Mucosa of descending colon (tissue), 3 donors: ENCODE results near the gene LRRK1. TPM values are rescaled to one million over a fixed set of nuclear protein-coding genes. Genes with fewer than 3 reads are reported as not detected.
A peak's percentile ranks its signal among the peaks of the same experiment; 100 is the strongest.

Experiments
- ATAC-seq: fragments of 200-7000 bp; cut with Tn5 transposase; one replicate; pipeline ENCODE4 v1.9.1; 2020; ENCODE audit warnings: mild to moderate bottlenecking, moderate library complexity
- DNase-seq, 3 donors: peaks; one replicate each; pipeline ENCODE4 v3.0.0-alpha.2; 2020
- H3K36me3 ChIP-seq: fragments of 200-600 bp; one replicate; pipeline ENCODE4 v1.8.0; 2021; ENCODE audit warnings: low read depth, mild to moderate bottlenecking
- H3K4me1 ChIP-seq: fragments of 200-600 bp; one replicate; pipeline ENCODE4 v1.8.0; 2021; ENCODE audit warnings: low read depth, mild to moderate bottlenecking
- H3K4me3 ChIP-seq: fragments of 200-600 bp; one replicate; pipeline ENCODE4 v1.8.0; 2021; ENCODE audit warnings: mild to moderate bottlenecking
- H3K9me3 ChIP-seq: fragments of 200-600 bp; one replicate; pipeline ENCODE4 v1.8.0; 2021; ENCODE audit warnings: mild to moderate bottlenecking
- intact Hi-C, 2 donors: fragments of 100-400 bp; cut with DNase I in 1 of 2; cut with micrococcal nuclease in 1 of 2; formaldehyde crosslinking; loops; one replicate each; pipeline versions ENCODE4 v1.11.0 to v1.11.1; 2022; cut with DNase I, micrococcal nuclease
- total RNA-seq, 3 donors: library from RNA; stranded (reverse); fragmentation: NEBNext Ultra II Directional in 2 of 3; extraction: Animal tissue kit (Norgen Biotek cat#: 25700) in 2 of 3; gene quantifications; one replicate each; pipeline versions ENCODE4 v1.2.1 to v1.2.4, GENCODE V29; 2021 to 2023
- TF ChIP-seq, protein P1 (sequence below): fragments of 200-600 bp; IDR thresholded peaks from one replicate; pipeline ENCODE4 v1.8.0; 2022; ENCODE audit warnings: antibody characterized with exemption, mild to moderate bottlenecking
- donor health status: DM: no; HTN: no; CAD: no; lungs with moderate emphysema.
- donor health status: DM: no; HTN: no; CAD: no.
- donor health status: DM: no; HTN: yes; CAD: no.

Gene LRRK1
- total RNA-seq, 3 donors from 2014 or later: 43.7 to 60.1 (median 50.6) TPM

DNA sequence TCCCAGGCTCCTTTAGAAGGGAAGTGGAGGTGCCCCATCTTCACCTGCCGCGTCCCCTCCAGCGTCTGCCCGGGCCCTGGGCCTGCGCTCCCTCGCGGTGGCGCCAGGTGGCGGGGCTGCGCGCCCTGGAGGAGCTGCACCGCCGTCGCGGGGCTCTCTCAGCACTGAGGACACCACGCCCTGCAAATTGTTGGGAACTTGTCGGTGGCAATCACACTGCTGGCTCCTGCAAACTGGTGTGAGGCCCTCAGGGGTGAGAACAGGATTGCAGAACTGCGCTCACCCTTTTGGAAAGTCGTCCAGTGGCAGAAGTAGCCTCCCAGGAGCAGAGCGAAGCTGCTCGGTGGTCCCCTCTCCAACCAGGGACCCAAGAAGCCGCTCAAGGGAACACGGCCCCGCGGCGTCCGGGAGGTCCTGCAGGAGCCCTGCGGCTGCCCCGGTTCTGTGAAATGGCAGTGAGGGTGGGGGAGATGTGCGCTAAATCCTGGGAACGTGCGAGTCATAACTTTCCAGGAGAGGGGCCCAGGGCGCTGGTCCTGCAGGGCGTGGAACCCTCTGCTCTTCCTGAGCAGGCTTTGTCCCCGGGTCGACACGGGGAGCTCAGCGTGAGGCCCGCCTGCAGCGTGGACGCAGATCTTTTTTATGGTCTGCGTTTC, 995 bp upstream of the LRRK1 start:
- Histone ChIP-seq H3K36me3 (no peaks in the 10 kb centered on the region), H3K4me1 (peaks cover 7% of the 10 kb centered on the region), H3K9me3 (no peaks in the 10 kb centered on the region), H3K4me3 (peak overlapping the region; percentile 54)
- intact Hi-C loops: loop anchor here (5.0 to 10.0 kb wide), 2 partner anchors 89 to 337 kb away; partner anchors contain the start of gene CHSY1 (in 1 of the 2)
- TF ChIP-seq, protein P1, sequence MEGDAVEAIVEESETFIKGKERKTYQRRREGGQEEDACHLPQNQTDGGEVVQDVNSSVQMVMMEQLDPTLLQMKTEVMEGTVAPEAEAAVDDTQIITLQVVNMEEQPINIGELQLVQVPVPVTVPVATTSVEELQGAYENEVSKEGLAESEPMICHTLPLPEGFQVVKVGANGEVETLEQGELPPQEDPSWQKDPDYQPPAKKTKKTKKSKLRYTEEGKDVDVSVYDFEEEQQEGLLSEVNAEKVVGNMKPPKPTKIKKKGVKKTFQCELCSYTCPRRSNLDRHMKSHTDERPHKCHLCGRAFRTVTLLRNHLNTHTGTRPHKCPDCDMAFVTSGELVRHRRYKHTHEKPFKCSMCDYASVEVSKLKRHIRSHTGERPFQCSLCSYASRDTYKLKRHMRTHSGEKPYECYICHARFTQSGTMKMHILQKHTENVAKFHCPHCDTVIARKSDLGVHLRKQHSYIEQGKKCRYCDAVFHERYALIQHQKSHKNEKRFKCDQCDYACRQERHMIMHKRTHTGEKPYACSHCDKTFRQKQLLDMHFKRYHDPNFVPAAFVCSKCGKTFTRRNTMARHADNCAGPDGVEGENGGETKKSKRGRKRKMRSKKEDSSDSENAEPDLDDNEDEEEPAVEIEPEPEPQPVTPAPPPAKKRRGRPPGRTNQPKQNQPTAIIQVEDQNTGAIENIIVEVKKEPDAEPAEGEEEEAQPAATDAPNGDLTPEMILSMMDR: peak; percentile 94
- ATAC-seq (peak; percentile 93), DNase-seq (peak; percentile 90 to 91 (median 91))

DNA sequence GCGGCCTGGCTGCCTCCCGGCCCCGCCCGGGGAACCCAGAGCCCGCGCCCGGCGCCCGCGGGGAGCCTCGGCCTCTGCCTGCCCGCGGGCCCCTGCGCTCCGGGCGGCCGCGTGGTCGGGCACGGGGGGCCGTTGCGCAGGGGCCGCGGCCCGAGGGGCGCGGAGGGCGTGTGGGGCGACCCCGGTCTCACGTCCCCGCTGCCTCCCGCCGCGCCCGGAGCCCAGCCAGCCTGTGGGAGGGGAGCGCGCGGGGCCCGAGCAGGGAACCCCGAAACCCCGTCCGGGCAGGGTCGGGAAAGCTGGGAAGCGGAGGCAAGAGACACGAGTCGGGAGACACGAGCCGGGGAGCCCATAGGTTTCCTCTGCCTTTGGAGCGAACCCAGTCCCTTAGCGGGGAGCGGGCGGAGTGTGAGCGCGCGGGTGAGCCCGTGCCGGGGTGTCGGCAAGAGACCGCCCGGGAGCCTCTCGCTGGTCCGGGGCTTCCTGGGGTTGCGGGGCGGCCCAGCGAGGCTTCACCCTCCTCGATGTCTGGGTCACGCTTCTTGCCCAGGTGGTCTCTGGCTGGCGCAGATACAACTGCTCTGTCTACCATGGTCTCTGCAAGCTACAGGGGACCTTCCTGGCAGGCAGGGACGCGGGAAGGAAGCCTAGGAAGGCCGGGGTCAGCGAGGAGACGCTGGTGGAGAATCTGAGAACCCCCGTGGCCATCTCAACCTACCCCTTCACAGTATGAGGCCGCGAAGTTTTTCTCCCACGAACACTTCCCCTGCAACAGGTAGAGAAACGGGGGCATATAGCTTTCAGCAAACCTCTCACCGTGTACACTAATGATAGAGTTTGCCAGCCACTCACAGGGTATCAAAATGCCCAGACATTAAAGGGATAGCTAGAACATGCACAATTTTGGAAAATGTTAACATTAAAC, 586 bp downstream of the LRRK1 start:
- Histone ChIP-seq H3K36me3 (no peaks in the 10 kb centered on the region), H3K4me3 (peak overlapping the region; percentile 54), H3K9me3 (no peaks in the 10 kb centered on the region), H3K4me1 (peaks cover 11% of the 10 kb centered on the region)
- peak; percentile 28 for ATAC-seq
- peak in 2 of 3 donors; percentile 47 to 69 for DNase-seq
- TF ChIP-seq, protein P1: no peak
- intact Hi-C loops: loop anchor here (5.0 to 10.0 kb wide), 2 partner anchors 88 to 335 kb away; partner anchors contain the start of gene CHSY1 (in 1 of the 2)

- Histone ChIP-seq H3K4me3 (no peak overlapping the region), H3K36me3 (no peaks in the 10 kb centered on the region), H3K9me3 (no peaks in the 10 kb centered on the region), H3K4me1 (peaks cover 18% of the 10 kb centered on the region)
- intact Hi-C loops: no loop called here
- TF ChIP-seq, protein P1: no peak
- DNase-seq: no peak
- no peak for ATAC-seq
Observed at GRCh38 chr15:100920516-100921135, 1.5 kb downstream of the LRRK1 start.

DNA sequence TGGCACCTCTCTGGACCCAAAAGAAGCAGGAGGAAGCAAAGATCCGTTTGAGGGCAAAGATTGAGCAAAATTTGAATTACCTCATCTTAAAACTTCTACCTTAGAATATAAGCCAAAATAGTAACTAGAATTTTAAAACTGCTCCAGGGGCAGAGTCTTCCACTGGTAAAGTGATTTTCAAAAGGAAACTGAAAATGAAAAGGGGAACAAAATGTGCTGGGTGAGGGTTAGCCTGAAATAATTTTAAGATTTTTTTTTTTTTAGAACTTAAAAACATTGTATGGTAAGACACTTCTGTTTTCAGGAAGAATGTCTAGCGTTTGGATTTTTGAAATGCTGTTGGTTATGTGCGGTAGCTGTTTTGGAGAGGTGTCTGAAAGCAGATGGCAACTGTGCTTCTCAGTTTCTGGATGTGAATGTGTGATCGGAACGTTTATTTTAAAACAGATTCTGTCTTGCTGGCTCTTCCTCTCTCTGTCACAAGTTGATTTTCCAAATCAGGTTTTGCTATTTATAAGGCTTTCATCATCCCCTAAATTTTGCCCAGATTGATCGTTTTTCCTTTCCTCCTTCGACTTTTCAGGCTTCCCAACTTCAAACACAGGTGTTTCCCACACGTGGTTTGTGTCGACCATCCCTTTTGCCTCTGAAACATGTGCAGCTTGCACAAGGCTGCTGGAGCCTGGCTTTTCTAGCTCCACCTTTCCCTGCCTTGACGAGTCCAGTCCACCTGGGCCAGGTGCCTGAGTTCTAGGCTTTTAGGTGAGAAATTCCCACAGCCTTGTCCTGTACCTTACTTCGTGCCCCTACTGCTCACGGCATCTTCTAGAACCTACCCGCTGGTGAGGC, 3.3 kb downstream of the LRRK1 start:
- Histone ChIP-seq H3K4me3 (no peak overlapping the region), H3K36me3 (no peaks in the 10 kb centered on the region), H3K4me1 (peaks cover 22% of the 10 kb centered on the region), H3K9me3 (no peaks in the 10 kb centered on the region)
- TF ChIP-seq, protein P1: no peak
- ATAC-seq (no peak), DNase-seq (no peak)
- intact Hi-C loops: no loop called here

DNA sequence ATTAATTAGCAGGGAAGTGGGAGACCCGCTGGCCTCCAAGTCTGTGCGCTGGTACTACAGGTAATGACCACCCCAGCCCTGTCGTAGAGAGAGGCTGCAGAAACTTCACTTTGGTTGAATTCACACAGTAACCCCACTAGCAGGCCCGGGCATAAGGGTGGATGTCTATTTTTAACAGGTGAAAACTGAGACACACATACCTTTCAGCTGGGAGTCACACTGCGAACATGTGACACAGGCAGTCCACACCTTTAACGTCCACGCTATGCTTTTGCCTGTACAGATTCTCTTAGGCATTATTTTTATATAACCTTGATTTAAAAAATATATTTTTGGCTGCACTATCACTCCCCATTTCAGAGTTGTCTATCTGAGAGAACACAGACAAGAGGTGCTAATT, 3.9 kb downstream of the LRRK1 start:
- intact Hi-C loops: no loop called here
- Histone ChIP-seq H3K36me3 (no peaks in the 10 kb centered on the region), H3K9me3 (no peaks in the 10 kb centered on the region), H3K4me1 (peaks cover 18% of the 10 kb centered on the region), H3K4me3 (no peak overlapping the region)
- ATAC-seq (no peak), DNase-seq (no peak)
- TF ChIP-seq, protein P1: no peak
